ENCODE data around the gene GDF9.

- TF ChIP-seq CTCF (IDR thresholded peaks at IDR 0.05) (no peak), POLR2A (IDR thresholded peaks at IDR 0.05) (no peak)
Measured at GRCh38 chr5:132859889-132860437, 6.3 kb downstream of the GDF9 start.

Measured in prostate gland (tissue), 2 donors.